Thyroid gland (tissue), 4 donors: ENCODE data around the gene THAP8. TPM values are rescaled to one million over a fixed set of nuclear protein-coding genes. Genes with fewer than 3 reads are reported as not detected.

Source experiments
- DNase-seq, 2 donors: peaks; one replicate each; pipeline ENCODE4 v3.0.0-alpha.2; 2019
- H3K27ac ChIP-seq, 3 donors: fragments of 200-600 bp; sonication (generic); 1 replicate in 2 of 3; 2 replicates in 1 of 3; pipeline ENCODE4 v1.5.1; 2016 to 2019; ENCODE audit warnings: mild to moderate bottlenecking in 1 of 3, moderate library complexity in 1 of 3
- H3K27me3 ChIP-seq: fragments of 200-600 bp; sonication (generic); one replicate; pipeline ENCODE4 v1.5.1; 2019
- H3K36me3 ChIP-seq, 2 donors: fragments of 200-600 bp; sonication (generic); one replicate each; pipeline ENCODE4 v1.5.1; 2016 to 2019
- H3K4me1 ChIP-seq, 2 donors: fragments of 200-600 bp; sonication (generic); one replicate each; pipeline ENCODE4 v1.5.1; 2017 to 2019
- H3K4me3 ChIP-seq, 3 donors: fragments of 200-600 bp; sonication (generic); replicated peaks in 1 of 3; 1 replicate in 2 of 3; 2 replicates in 1 of 3; pipeline ENCODE4 v1.5.1; 2016; ENCODE audit warnings: mild to moderate bottlenecking in 1 of 3
- H3K9me3 ChIP-seq: fragments of 200-600 bp; sonication (generic); one replicate; pipeline ENCODE4 v1.5.1; 2017
- POLR2A ChIP-seq, 2 donors: fragments of 450-650 bp; IDR thresholded peaks; one replicate each; pipeline ENCODE4 v1.6.1; 2017; ENCODE audit warnings: antibody characterized with exemption in 2 of 2, mild to moderate bottlenecking in 2 of 2, moderate library complexity in 1 of 2
- WGBS, 2 donors: methylation state at CpG; one replicate each; pipeline ENCODE4 v1.1.5; 2017; 5-methylcytosine and 5-hydroxymethylcytosine counted together
- intact Hi-C: fragments of 100-400 bp; cut with DNase I; formaldehyde crosslinking; loops from one replicate; pipeline ENCODE4 v1.15.1; 2023
- total RNA-seq, 4 donors: library from RNA; depleted of rRNA; stranded (reverse); fragments of >200 nt; gene quantifications; one replicate each; pipeline ENCODE4 v1.2.3, GENCODE V29; 2016
- TF ChIP-seq, protein P1 (sequence below), 6 experiments: fragments of 200-600 bp in 3 of 6; fragments of 450-650 bp in 3 of 6; sonication (generic) in 3 of 6; IDR thresholded peaks; one replicate each; pipeline ENCODE4 v1.5.1; 2016 to 2019; ENCODE audit warnings: antibody characterized with exemption in 6 of 6, mild to moderate bottlenecking in 2 of 6, inconsistent platforms in 1 of 6, moderate library complexity in 1 of 6

Gene THAP8
- total RNA-seq, 4 donors from 2014 or later = 5.0 to 14.2 (median 10.1) TPM

DNA sequence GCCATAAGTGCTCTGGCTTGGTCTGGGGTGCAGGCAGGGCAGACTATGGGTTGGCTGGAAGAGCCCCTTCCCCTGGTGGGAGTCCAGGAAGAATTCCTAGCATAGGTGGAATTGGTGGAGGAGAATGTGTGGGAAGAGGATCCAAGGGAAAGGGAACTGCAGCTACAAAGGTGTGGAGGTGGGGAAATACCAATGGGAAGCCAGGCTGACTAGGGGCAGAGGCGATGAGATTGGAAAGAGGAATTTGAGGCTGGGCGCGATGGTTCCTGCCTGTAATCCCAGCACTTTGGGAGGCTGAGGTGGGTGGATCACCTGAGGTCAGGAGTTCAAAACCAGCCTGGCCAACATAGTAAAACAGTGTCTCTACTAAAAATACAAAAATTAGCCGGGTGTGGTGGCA lies 63.9 kb downstream of the THAP8 start:
- Histone ChIP-seq H3K4me3 (no peak overlapping the region), H3K27ac (no peak overlapping the region), H3K27me3 (peaks cover 18% of the 10 kb centered on the region), H3K36me3 (no peaks in the 10 kb centered on the region), H3K9me3 (no peaks in the 10 kb centered on the region), H3K4me1 (peaks cover 11 to 21% of the 10 kb centered on the region in 2 donors)
- TF ChIP-seq POLR2A (IDR thresholded peaks at IDR 0.05) = no peak
- TF ChIP-seq, protein P1, sequence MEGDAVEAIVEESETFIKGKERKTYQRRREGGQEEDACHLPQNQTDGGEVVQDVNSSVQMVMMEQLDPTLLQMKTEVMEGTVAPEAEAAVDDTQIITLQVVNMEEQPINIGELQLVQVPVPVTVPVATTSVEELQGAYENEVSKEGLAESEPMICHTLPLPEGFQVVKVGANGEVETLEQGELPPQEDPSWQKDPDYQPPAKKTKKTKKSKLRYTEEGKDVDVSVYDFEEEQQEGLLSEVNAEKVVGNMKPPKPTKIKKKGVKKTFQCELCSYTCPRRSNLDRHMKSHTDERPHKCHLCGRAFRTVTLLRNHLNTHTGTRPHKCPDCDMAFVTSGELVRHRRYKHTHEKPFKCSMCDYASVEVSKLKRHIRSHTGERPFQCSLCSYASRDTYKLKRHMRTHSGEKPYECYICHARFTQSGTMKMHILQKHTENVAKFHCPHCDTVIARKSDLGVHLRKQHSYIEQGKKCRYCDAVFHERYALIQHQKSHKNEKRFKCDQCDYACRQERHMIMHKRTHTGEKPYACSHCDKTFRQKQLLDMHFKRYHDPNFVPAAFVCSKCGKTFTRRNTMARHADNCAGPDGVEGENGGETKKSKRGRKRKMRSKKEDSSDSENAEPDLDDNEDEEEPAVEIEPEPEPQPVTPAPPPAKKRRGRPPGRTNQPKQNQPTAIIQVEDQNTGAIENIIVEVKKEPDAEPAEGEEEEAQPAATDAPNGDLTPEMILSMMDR (IDR thresholded peaks at IDR 0.05) = no peak
- intact Hi-C loops = no loop called here
- WGBS, 2 donors = 83 to 94% methylated on average over 4 of the region's 4 CpGs
- no peak for DNase-seq

DNA sequence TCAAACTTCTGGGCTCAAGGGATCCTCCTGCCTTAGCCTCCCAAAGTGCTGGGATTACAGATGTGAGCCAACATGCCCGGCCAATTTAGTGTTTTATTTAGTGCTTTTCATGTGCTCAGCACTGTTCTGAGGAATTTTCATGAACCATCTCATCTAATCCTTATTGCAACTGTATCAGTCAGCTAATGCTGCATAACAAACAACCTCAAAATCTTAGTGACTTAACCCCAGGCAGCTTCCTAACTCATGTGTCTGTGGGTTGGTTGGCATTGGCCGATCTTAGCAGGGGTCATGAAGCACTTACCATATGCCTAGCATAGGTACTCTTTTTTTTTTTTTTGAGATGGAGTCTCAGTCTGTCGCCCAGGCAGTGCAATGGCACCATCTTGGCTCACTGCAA lies 65.3 kb downstream of the THAP8 start:
- DNase-seq = no peak
- Histone ChIP-seq H3K4me3 (no peak overlapping the region), H3K4me1 (peaks cover 7 to 13% of the 10 kb centered on the region in 2 donors), H3K9me3 (no peaks in the 10 kb centered on the region), H3K27me3 (peaks cover 18% of the 10 kb centered on the region), H3K27ac (no peak overlapping the region), H3K36me3 (no peaks in the 10 kb centered on the region)
- intact Hi-C loops = no loop called here
- TF ChIP-seq, protein P1 (IDR thresholded peaks at IDR 0.05) = no peak
- no peak for TF ChIP-seq POLR2A (IDR thresholded peaks at IDR 0.05)
- 95% methylated on average over 3 of the region's 3 CpGs for WGBS, 2 donors

DNA sequence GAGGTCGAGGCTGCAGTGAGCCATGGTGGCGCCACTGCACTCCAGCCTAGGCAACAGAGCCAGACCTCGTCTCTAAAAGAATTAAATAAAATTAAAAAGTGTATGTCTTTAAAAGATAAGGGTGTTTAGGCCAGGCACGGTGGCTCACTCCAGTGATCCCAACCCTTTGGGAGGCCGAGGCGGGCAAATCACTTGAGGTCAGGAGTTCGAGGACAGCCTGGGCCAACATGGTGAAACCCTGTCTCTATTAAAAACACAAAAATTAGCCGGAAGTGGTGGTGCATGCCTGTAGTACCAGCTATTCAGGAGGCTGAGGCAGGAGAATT lies 66.6 kb downstream of the THAP8 start:
- intact Hi-C loops = no loop called here
- WGBS, 2 donors = 36 to 46% methylated on average over 8 of the region's 8 CpGs
- peaks cover 18% of the 10 kb centered on the region for H3K27me3 ChIP-seq
- no peaks in the 10 kb centered on the region for H3K9me3 ChIP-seq
- peaks cover 7 to 12% of the 10 kb centered on the region in 2 donors for H3K4me1 ChIP-seq
- H3K36me3 ChIP-seq = no peaks in the 10 kb centered on the region
- TF ChIP-seq POLR2A (IDR thresholded peaks at IDR 0.05) = no peak
- TF ChIP-seq, protein P1 (IDR thresholded peaks at IDR 0.05) = no peak
- no peak for DNase-seq
- H3K27ac ChIP-seq = no peak overlapping the region
- no peak overlapping the region for H3K4me3 ChIP-seq

DNA sequence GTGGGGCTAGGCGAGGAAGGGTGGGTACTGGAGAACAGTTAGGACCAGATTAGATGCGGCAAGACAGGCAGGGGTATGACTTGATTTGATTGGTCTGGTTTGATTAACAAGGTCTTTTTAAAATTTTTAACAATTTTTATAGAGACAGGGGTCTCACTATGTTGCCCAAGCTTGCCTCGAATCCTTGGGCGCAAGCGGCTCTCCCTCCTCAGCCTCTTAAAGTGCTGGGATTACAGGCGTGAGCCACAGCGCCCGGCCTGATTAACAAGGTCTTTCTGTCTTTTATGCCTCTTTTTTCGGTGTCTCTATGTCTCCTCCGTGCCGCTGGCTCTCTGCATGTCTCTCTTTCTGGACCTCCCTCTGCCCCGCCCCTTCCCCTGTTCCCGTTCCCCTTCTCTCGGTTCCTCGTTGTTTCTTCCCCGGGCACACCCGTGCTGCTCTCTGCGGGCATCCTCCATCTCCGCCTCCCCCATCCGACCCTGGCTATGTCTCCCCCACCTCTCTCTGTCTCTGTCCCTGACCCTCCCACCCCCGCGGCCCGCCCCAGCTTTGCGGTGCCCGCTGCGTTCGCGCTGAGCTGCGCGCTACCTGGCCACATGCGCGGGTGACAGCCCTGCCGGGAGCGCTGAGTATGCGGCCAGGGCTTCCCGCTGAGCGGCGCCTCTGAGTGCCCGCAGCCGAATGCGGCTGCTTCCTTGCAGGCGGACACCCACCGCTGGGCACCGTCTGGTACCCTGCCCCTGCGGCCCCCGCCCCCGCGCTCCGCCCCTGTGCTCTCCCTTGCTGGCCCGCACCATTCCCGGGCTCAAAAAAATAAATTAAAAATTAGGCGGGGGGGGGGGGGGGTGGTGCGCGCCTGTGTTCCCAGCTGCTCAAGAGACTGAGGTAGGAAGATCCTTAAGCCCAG lies 67.2 kb downstream of the THAP8 start:
- DNase-seq = peak; percentile 7 to 26
- H3K36me3 ChIP-seq = no peaks in the 10 kb centered on the region
- H3K4me3 ChIP-seq = no peak overlapping the region
- WGBS, 2 donors = 9 to 10% methylated on average over 44 to 52 of the region's 54 CpGs
- intact Hi-C loops = no loop called here
- peaks cover 18% of the 10 kb centered on the region for H3K27me3 ChIP-seq
- TF ChIP-seq POLR2A (IDR thresholded peaks at IDR 0.05) = no peak
- TF ChIP-seq, protein P1 (IDR thresholded peaks at IDR 0.05) = no peak
- H3K4me1 ChIP-seq = peaks cover 7 to 12% of the 10 kb centered on the region in 2 donors
- no peak overlapping the region for H3K27ac ChIP-seq
- H3K9me3 ChIP-seq = no peaks in the 10 kb centered on the region

DNA sequence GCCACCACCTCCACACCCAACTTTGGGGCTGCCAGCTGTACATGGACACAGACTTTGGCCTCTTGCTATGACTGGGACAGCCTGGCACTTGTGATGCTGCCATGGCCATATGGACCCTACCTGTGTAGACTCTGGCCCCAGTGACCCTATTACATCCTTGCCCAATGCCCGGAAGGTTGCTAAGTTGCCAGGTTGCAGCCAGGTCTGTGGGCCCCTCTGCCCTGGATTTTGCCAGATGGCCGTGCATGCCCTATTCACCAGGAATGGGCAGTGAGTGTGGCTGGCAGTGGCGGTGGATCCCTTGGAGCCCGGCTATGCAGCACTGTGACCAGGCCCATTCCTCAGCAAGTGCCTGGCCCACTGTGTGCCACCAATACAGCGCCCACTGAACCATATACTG lies 68.0 kb downstream of the THAP8 start:
- no peak for DNase-seq
- peaks cover 18% of the 10 kb centered on the region for H3K27me3 ChIP-seq
- H3K4me1 ChIP-seq = peaks cover 7 to 8% of the 10 kb centered on the region in 2 donors
- intact Hi-C loops = no loop called here
- WGBS, 2 donors = 60 to 84% methylated on average over 2 to 4 of the region's 5 CpGs
- no peaks in the 10 kb centered on the region for H3K36me3 ChIP-seq
- TF ChIP-seq, protein P1 (IDR thresholded peaks at IDR 0.05) = no peak
- TF ChIP-seq POLR2A (IDR thresholded peaks at IDR 0.05) = no peak
- H3K27ac ChIP-seq = no peak overlapping the region
- H3K9me3 ChIP-seq = no peaks in the 10 kb centered on the region
- H3K4me3 ChIP-seq = no peak overlapping the region
